GM12801 (cell line): ENCODE data around the gene ZBTB16.

Source experiments
- TF ChIP-seq, protein P1 (sequence below): IDR thresholded peaks from one replicate; pipeline ENCODE4 v1.5.1; 2011; ENCODE audit warnings: control low read depth; ENCODE audit not compliant: insufficient read length; ENCODE audit errors: extremely low read depth

Gene ZBTB16

DNA sequence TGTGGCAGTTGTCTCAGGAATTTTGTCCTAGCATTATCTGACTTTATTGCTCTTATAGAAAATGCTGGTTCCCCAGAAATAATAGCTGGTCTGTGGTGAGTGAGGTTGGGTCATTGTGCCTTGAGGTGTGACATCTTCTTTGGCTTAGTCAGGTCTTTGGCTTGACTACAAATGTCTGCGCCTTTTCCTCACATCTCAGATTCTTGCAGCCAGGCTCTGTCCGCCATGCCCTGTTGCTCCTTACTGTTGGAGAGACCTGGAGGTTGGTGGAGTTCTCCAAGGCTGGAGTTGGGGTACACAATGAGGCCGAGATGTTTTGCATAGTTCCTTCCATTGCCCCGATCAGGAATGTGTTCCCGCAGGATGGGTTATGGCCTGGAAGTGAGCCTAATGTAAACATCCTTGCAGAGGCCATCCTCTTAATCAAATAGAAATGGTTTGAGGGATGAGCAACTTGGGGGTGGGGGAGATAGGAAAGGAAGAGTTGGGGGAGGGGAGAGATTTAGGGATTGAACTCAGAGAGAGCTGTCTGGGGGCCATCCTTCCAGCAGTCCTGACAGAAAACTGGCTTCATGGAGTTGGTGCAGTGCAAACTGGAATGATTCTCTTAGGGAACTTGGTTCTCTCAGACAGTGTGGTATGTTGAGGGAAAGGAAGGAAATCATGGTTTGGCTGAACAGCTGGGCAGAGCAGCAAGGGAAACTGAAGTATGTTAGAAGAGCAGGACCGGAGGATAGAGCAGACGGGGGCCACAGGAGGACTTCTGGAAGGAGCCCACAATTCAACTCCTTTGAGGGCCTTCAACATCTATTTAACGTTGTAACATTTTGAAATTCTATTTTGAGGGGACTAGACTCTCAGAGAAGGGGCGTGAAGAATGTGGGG lies 49.9 kb downstream of the ZBTB16 start:
- TF ChIP-seq, protein P1, sequence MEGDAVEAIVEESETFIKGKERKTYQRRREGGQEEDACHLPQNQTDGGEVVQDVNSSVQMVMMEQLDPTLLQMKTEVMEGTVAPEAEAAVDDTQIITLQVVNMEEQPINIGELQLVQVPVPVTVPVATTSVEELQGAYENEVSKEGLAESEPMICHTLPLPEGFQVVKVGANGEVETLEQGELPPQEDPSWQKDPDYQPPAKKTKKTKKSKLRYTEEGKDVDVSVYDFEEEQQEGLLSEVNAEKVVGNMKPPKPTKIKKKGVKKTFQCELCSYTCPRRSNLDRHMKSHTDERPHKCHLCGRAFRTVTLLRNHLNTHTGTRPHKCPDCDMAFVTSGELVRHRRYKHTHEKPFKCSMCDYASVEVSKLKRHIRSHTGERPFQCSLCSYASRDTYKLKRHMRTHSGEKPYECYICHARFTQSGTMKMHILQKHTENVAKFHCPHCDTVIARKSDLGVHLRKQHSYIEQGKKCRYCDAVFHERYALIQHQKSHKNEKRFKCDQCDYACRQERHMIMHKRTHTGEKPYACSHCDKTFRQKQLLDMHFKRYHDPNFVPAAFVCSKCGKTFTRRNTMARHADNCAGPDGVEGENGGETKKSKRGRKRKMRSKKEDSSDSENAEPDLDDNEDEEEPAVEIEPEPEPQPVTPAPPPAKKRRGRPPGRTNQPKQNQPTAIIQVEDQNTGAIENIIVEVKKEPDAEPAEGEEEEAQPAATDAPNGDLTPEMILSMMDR = no peak

DNA sequence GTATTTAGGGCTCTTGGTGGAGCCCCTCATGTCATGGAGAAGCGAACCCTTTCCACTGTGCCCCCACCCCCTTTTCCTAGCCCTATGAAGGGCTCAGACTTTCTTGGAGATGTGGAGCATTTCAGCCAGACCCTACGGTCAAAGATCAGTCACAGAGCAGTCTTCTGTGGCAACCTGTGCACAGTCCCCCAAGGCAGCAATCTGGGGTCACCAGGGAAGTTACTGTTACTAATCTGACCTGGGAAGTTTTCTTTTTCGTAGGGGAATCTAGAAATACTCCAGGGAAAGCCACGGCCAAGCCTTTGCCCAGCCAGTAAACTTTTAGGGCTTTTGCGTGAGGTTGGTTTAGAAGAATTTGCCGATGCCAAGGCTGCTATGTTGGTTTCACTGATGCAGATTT lies 50.6 kb downstream of the ZBTB16 start:
- TF ChIP-seq, protein P1 = no peak

DNA sequence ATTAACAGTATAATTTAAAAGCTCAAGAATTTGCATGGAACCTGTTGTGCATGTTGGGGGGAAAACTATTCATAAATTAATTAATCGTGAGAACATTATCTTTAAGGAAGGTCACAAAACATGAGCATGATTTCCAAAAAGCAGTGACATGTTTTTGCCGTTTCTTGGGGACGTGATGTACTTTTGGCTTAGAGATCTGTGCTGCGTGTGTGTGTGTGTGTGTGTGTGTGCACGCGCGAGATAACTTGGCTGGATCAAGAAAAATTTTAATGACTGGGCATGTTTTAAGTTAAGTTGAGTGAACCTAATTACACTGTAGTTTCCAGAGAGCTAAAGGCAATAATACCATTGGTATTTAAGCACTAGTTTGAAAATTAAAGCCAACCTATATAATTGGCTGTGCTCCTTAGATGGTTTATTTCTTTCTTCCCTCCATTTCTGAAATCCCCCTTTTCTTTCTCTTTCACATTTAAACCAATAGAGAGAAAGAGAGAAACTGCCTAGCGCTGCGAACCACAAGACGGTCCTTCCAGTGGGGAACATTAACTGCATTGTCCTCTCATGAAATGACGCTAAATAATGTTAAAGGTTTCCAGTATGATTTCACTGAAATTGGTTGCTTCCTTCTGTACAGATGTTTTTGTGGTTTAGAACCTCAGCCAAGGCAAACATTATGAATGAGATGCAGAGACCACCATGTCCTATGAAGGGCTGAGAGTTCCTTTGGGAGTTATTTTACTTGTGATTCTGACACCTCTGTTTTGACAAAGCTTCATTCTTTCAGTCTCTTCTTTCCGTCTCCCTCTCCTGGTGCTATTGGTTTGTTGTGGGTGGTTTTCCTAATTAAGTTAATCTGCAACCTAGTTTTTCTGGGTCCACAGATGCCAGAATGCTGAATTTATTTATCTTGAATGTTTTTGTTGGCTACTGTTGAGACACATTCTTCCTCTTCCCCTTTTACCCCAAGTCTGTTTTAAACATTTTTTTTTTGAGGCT lies 51.7 kb downstream of the ZBTB16 start:
- TF ChIP-seq, protein P1 = no peak

DNA sequence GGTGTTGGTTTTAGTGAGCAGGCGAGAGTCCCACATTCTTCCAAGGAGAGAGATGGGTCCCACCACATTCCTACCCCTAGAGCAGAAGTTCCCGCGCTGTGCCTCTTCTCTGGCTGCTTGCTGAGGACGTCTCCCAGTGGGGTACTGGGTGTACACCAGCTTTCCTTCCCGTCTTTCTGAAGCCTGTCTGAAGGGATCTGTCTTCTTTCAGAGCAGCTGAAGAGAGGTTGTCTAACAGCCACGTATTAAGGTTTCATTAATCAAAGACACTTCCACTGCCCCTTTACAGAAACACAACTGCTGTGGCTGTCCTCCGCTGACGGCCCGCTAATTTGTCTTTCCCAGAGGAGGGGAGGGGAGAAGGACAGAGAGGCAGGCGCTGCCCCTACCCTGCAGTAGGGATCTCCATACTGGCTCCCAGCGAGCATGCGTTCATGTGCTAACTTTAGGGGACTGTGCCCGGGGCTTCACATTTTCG lies 56.0 kb downstream of the ZBTB16 start:
- TF ChIP-seq, protein P1 = no peak

DNA sequence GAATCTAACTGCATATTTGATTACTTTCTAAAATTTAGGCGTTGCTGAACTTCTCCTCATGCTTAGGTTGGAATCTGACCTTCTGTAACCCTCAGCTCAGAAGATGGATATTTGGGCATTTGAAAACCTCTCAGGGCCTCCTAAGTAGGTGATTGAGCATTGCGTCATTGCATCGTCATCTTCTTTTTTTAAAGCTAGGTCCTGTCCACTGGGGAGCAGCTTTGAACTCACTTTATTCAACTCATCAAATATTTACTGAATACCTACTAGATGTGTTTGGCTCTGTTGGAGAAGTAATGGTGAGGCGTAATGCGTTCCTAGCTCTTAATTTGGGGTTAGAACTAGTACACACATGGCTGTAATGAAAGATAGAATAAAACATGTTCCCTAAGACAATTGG lies 56.8 kb downstream of the ZBTB16 start:
- TF ChIP-seq, protein P1 = no peak

DNA sequence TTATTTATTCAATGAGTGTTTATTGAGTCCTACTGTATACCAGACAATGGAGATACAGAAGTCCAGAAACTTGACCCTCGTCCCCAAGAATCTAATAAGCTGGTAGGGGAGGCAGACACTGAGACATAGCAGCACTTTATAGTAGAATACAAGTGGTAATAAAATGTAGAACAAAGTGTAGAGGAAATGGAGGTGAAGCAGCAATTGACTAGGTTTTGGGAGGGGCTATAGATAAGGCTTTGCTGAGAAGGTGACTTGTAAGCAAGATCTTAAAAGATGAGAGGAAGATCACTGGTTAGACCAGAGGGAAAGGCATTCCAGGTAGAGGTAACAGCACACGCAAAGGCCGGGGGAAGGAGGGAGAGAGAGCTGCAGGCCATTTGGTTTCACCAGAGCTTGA lies 57.3 kb downstream of the ZBTB16 start:
- TF ChIP-seq, protein P1 = no peak

DNA sequence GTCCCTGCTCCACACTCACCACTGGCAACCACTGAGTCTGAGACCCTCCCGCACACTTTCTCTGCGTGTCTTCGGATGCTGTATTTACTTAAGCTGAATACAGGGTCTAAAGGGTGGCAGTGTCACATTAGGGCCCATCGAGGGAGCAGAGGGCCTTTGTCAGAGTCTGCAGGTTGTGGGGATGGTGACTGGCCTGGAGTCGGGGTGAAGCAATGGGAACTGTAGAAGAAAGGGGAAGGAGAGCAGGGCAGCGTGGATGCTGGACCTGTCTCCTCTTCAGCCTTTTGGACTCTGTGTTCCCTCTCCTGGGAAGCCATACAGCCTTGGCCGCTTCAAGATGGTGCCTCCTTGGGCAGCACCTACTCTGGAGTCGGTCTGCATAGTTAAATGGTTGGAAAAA lies 61.1 kb downstream of the ZBTB16 start:
- TF ChIP-seq, protein P1 = no peak
